Activated CD8-positive, alpha-beta memory T cell treated with anti-CD3 and anti-CD28 coated beads for 48 hours (primary cell): Measurements from ENCODE around the gene LEKR1.

Source experiments
- DNase-seq, 3 experiments: peaks; one replicate each; pipeline ENCODE4 v3.0.0-alpha.2; 2020; ENCODE audit warnings: low read depth in 2 of 3, low spot score in 2 of 3

LEKR1 gene

DNA sequence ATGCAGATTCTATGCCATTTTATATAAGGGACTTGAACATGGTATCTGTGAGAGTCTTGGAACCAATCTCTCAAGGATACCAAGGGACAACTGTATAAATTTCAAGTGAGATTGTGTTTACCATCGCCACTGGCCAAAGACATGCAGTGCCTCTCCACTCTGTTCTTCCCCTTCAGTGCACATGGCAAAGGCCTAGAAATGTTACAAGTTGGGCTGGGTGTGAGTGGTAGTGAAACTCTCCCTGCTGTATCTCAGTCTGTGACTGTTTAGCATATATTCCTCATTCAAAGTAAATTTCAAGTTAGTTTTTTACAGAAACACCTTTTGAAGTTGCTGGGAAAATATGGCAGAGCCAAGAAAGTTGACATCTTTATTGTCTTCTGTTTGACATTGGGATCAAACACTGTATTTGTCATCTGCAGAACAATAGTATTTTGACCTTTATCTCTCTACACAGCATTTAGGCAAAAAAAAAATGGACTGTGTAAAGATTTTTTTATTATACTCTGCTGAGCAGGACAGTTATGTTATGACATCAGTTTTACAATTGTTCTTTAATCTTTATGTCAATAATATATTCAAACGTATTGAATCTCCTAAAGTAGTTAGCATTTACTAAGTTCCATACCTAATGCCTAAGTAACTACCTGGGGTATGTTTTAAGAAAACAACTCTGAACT is 232.4 kb downstream of the LEKR1 start:
- DNase-seq: no peak

DNA sequence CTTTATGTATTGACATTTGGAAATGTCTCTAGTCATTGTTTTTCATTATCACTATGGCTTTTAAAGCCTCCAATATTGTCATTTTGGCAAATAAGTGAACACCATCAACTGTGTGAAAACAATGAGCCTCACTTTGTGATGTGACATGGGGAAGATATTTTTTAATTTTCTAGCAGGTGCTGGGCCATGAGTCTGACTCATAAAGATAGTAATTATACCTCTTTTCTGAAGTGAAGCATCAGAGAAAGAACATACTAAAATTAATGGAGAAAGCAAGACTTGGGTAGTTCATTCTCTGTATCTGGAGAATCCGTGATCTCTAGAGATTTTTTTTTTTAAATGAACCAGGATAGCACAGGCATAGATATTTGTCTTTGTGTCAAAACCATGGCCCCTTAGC is 233.0 kb downstream of the LEKR1 start:
- DNase-seq: no peak

DNA sequence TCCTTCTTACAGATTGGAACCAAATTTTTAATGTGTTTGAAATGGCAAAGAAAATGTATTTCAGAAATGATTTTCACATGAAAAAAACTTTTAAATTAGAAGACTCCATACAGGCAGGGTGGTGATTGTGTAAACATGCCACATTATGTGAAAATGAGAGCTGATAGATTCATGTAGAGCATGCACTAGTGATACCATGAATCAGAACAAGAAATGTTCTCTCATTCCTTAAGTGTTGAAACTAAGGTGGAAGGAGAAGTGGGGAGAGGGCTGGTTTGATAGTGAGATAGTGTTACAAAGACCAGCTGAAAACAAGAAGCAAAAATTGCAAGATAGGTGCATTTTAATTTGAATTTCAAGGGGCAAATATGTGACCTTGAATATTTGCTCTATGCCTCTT is 233.5 kb downstream of the LEKR1 start:
- no peak for DNase-seq

DNA sequence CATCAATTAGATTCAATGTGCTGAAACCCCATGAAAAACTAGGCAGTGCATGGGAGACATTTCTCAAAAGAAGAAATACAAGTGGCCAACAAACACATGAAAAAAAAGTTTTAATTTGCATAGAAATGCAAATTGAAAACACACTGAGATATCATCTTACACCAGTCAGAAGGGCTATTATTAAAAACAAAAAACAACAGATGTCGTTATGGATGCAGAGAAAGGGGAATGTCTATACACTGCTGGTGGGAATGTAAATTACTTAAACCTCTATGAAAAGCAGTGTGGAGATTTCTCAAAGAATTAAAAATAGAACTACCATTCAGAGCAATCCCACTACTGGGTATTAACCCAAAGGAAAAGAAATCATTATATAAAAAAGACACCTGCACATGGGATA is 235.1 kb downstream of the LEKR1 start:
- DNase-seq: no peak

DNA sequence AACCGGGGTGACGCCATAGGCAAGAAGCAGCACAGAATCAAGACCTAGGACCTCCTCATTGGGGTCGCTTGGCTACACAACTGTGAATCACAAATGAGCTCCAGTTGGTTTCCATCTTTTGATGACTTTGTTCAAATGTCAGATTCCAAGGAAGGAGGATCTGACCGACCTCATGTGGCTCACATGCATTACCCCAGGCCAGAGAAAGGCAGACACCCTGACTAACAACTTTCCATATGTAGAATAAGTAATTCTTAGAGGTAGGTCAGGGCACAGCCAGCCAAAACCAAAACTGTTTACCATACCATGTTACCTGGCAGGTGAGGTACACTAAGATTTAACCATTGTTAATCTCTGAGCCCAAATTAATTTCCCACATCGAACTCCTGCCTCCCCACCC is 237.3 kb downstream of the LEKR1 start:
- DNase-seq: no peak

DNA sequence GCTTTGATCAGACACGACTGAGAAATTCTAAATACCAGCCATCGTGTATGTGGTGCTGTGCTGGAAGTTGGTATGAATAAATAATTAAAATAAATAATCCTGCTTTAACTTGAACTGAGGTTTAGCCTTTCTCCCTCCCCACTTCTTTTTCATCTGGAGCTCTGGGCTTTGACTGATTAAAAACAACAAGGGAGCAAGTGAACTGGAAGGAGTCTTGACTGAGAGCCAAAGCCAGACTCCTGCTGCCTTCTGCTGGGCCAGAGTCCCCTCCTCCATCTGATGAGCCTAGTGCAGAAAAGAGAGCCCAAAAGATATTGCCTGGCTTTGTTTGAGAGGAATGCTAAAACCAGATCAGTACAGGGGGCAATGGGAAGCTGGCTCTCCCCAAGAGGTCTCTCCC is 237.8 kb downstream of the LEKR1 start:
- no peak for DNase-seq

DNA sequence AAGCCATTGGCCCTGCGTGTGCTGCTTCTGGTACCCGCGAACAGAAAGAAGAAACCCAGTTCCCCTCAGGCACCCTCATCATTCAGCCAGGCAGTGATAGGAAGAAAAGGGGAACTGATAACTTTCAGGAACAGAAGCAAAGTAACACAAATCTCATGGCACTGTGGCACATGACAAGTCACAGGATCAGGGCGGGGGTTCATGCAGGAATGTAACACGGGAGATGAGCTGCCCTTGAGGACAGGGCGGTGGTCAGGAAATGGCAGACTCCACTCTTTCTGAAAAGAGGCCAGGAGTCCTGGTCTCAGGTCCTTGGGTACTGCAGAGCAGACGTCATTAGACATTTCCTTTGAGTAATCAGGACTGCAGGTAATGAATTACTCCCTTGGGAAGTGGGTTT is 238.2 kb downstream of the LEKR1 start:
- DNase-seq: no peak

DNA sequence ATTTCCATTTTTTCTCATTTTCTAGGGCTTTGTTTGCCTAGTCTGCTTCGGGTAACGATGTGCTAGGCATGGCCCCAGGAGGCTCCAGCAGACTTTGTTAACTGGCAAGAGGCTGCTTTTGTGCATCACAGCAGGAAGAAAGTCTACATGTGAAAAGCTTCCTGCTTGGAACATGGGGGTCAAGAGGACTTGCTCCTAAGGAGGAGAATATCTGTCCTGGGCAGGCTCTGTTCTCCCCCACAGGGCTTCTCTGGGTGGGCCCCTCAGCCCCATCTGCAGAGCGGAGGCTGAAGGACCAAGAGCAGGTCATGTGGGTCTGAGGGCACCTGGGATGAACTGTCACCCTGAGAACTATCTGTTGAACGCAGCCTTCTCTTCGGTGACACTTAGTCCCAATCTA is 239.0 kb downstream of the LEKR1 start:
- DNase-seq: no peak

DNA sequence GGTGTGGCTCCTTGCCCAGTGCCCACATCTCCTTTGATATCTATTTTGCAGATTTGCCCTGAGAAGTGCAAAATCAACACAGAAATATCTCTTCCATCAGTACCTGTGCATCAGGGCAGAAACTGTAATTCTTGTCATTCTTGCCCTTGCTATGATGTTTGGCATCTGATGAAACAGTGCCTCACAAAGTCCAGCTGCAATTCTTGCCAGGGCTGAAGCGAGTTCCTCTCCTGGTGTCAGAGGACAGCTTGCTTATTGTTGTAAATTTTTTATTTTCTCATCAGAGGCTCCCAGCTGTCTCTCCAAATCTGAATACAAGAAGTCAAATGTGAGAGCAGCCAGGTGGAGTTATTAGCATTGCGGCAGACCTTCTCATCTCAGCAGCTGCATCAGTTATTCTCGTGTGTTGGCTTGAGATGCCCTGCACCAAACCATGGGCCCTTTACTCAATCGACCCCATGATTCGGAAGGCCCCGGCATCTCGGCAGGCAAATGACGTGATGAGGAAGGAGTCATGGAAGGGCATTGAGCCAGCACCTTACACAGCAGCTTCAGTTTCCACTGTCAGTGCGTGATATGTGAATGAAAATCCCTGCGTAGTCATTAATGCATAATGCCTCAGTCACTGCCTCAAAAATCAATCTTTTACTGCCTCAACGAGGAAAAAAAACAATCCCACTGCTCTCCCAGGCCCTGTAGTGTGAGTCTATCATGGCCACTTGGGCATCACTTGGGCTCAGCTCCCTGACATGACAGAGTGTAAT is 240.4 kb downstream of the LEKR1 start:
- DNase-seq: no peak

DNA sequence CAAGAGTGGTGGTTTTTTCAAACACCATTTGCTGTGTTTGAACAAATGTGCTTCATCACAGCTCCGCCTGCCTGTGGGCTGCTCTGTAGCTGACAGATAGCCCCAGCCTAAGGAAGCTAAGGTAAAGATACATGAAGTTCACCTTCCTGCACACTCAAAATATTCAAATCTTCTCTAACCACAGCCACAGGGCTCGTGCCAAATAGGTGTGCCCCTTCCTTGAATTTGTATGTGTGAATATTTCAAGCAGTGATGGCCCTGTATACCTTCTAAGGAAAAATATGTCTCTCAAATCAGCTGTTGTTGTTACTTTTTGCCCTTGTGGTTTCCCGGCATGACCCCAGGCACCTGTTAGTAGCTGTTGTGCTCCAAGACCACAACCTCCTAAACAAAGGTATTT is 241.0 kb downstream of the LEKR1 start:
- DNase-seq: no peak

DNA sequence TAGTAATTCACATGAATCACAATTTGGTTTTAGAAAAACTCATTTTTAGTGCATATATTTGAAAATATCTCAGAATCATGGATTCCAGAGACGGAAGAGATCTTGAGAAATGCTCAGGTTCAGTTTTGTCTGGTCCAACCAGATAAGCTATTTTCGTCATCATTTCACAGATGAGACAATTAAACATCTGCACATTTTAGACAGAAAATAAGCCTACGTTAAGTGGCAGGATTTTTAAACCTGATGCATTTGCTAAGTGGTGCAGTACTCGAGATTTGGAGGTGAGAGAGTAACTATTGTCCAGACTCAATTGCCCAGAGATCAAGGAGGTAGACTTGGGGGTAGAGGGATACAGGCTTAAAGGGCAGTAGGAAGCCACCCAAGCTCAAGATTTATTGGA is 243.3 kb downstream of the LEKR1 start:
- DNase-seq: no peak

DNA sequence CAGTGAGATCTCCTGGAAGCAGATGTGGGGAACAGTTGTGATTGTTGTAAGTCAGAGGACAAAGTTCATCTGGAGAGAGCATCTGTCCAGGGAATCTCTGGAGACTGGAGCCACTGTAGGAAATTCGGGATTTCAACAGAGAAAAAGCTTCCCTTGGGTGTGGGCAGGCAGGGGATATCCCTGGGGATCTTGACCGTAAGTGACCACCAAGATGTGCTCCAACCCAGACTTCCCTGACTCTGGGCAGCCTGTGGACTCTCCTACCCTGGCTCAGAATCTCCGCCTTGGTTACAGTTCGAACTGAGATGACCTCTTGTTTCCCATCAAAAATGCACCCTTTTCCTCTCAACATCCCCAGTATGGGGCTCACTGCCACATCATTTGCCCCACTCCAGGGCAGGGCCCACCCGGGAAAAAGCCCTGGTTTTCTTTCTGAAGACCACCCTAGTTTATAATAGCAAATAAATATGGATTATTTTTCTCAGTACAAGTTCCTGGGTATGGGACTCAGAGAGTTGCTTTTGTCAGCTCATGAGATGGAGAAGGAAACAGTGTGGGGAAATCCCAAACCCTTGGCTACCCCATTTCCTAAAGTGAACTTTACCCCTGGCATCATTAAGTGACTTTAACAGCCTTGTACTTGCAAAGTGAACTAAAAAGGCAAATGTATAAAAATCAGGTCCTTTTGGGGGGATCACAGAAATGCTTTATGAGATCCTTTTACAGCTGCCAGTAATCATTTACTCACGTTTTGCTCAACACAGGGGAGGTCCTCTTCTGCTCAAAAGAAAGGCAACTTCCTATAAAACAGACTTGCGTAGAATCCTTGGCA is 243.9 kb downstream of the LEKR1 start:
- DNase-seq: no peak

DNA sequence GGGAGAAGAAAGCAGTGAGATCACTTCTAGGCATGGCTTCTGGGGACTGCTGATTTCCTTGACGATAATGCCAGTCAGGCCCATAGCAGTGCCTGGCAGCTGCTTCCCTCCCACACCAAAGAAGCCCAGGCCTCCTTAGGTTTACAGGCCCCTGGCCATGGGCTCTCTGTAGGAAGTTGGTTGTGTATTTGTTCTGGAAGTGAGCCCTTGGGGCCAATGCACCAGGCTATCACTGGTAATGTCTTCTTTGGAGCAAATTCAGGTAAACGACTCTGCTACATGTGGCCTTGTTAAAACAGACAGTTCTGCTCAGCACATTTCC is 244.5 kb downstream of the LEKR1 start:
- DNase-seq: no peak

DNA sequence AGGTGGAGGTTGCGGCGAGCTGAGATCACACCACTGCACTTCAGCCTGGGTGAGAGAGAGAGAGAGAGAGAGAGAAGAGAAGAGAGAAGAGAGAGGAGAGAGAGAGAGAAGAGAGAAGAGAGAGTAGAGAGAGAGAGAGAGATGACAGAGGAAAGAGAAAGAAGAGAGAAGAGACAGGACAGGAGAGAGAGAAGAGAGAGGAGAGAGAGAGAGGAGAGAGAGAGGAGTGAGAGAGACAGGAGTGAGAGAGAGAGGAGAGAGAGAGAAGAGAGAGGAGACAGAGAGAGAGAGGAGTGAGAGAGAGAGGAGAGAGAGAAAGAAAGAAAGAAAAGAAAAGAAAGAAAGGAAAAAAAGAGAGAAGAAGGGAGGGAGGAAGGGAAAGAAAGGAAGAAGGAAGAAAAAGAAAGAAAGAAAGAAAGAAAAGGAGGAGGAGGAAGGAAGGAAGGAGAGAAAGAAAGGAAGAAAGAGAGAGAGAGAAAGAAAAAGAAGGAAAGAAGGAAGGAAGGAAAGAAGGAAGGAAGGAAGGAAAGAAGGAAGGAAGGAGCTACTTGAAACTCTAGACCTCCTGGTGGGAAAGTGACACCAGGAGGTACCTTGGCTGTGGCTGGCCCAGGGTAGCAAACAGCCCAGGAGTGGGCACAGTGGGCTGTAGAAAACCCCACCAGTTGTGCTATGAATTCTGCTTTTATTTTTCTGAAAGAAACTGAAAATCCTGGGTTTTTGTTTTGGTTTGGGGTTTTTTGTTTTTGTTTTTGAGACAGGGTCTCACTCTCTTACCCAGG is 245.8 kb downstream of the LEKR1 start:
- no peak for DNase-seq

DNA sequence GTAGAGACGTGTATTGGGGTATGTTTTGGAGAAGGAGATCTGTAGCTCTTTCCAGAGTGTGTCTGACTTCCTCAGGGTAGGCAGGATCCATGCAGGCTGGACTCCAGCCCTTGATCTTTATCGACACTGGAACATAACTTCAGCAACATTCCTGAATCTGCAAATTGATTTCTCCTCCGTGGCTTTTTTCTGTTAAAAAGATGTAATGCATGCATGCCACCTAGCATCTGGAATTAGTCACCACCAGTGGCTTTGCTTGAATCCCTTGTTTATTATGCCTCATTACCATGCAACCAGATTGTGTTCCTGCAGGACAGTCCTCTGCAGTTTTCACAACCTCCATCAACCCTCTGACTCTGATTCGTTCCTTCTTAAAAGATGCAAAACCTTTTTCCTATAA is 247.7 kb downstream of the LEKR1 start:
- no peak for DNase-seq

DNA sequence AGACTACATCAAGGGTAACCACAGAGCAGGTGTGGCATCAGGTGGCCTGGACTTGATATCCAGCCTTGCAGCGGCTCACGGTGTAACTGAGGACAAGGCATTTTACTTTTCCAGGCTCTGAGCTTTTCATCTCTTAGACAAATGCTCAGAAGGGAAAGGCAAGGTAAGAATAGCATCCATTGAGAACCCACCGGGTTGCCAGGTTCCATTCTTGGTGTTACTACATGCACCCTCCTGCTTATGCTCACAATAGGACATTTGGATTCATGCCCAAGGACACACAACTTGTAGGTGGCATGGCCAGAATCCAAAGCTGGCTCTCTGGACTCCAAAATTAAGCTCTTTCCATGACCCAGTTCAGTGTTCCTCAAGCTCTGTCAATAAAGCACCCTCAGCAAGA is 248.3 kb downstream of the LEKR1 start:
- DNase-seq: no peak

DNA sequence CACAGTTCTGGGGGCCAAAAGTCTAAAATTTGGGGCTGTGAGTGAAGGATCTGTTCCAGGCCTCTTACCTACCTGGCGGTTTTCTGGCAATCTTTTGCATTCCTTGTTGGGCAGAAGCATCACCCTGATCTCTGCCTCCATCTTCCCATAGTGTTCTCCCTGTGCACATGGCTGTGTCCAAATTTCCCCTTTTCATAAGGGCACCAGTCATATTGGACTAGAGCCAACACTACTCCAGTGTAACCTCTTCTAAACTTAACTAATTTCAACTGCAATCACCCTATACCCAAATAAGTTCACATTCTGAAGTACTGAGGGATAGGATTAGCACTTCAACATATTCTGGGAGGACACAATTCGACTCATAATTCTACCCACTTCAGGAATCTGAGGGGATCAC is 248.8 kb downstream of the LEKR1 start:
- no peak for DNase-seq

DNA sequence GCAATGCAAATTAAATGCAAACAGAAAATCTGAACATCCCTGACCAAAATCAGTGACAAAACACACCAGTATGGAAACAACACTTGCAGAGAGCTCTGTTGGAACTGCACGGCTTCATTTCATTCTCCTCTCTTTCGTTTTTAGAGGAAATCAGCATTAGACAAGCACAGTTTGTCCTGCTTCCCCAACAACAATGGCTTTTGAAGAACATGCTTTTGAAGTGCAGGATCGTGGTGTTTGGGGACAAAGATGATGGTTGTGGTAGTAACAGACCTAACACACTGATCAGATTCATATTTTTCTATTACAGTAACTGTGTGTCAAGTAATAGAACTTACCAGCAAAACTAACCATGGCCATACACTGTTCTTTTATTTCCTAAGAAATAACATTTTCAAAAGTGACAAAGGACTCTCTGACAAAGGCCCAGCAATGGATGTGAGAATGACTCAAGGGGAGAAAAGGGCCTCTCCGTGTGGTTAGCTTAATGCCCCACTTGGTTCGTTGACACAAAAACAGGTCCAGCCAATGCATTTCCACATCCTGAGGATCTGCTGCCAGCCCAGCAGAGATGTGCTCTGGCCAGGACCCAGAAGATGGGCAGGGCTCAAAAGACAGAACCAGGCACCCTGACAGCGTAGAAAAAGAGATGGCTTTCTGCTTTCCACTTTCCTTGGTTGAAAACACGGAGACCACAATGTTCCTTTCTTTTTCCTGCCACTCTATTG is 249.7 kb downstream of the LEKR1 start:
- DNase-seq: no peak

DNA sequence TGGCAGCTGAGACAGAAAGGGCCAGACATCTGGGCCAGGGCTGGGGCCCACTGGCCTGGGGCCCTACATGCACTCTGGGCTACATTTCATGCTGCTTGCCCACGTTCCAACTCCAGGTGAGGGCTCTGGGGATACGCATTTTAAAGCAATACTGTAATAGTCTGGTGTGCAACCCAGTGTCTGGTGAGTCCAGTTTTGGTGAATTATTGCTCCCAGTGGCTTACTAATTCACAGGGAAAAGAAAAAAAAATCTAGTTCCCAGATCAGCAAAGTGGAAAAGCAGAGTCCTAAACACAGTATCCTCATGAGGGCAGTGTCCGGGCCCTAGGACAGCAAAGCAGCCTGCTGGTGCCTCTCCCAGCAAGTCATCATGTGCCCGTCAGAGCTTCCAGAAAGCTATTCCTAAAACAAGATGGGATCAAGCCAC is 251.4 kb downstream of the LEKR1 start:
- DNase-seq: no peak

DNA sequence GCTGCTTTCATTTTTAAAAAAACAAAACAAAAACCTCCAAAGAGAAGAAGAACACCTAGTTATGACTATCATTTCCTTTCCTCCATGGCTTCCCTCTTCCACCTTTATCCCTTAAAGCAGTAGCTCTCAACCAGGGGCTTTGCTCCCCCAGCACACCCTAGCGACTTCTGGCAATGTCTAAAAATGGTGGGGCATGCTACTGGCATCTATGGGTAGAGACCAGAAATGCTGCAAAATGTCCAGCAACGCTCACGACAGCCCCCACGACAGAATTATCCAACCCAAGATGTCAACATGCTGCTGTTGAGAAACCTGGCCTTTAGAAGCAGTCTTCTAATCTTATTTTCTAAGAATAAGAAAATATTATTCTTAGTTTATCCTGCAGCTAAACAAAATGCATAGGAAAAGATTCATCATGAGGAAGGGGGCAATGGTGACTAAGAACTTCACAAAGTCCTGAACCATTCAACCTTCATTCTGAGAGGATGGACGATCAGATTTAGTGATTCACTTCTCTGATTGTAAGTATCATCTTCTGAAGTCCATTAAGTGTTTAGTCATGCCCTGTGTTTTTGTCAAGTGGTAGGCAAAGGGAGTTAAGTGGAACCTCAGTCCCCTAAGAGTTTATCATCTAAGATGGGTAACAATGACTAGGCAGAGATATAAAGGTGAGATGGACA is 252.1 kb downstream of the LEKR1 start:
- no peak for DNase-seq
